Measurements from ENCODE around the gene SRSF12.

SRSF12 gene

DNA sequence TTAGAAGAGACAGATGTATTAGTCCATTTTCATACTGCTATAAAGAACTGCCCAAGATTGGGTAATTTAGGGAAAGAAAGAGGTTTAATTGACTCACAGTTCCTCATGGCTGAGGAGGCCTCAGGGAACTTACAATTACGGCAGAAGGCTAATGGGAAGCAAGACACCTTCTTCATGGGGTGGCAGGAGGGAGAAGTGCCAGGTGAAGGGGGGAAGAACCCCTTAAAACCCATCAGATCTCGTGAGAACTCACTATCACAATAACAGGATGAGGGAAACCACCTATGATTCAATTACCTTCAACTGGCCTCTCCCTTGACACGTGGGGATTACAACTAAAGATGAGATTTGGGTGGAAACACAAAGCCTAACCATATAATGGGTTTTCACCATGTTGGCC is 66.2 kb downstream of the SRSF12 start:
- H3K27me3 ChIP-seq (ENCODE audit: insufficient read depth, low read length): peaks cover 11% of the 10 kb centered on the region; the same call in 1 of the 2 replicates
- peaks cover 13% of the 10 kb centered on the region; the same call in 1 of the 2 replicates for H3K4me1 ChIP-seq (ENCODE audit: insufficient read depth, low read length)
- no peak overlapping the region for H3K4me3 ChIP-seq (ENCODE audit: low read length)
- H3K27ac ChIP-seq (ENCODE audit: low read depth, low read length): no peak overlapping the region
- no peak overlapping the region for H3K9ac ChIP-seq (ENCODE audit: low read depth, low read length)
- H3K36me3 ChIP-seq (ENCODE audit: insufficient read depth, low read length): no peaks in the 10 kb centered on the region
- WGBS: 91% methylated on average over 2 of the region's 3 CpGs
- no peaks in the 10 kb centered on the region for H3K9me3 ChIP-seq (ENCODE audit: insufficient read depth, low read depth, low read length)

DNA sequence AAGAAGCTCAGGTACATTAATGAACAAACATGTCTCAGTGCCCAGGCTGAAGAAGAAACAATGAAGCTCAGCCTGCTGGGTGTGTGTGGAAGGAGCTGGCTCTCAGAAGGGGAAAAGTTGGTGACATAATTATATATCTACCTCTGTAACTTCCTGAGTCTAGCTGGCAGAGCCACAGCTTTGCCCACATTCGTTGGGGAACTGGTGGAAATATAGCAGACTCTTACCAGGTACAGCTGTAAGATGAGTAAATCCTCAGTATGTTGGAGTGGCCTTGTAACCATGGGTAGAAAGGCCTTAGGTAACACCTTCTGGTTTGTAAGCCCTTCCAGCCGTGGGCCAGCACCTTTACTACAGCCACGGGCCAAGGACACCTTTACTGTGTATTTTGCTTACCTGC is 67.2 kb downstream of the SRSF12 start:
- H3K27ac ChIP-seq (ENCODE audit: low read depth, low read length): no peak overlapping the region

DNA sequence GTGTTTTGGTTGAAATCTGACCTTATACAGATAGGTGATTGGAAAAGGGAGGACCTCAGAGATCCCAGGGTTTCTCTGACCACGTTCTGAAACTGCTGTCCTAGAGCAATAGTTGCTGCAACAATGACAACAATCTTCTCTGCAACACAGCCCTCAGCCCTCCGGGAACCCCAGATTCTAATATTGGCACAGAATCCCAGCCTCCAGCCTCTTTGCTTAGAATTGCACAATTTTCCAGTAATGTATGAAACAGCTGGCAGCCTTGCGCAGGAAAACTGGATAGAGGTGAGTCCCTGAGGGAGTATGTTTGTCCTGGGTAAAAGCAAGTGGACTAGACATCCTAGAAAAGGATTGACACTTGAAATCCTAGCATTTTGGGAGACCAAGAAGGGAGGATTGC is 67.7 kb downstream of the SRSF12 start:
- no peak overlapping the region for H3K9ac ChIP-seq (ENCODE audit: low read depth, low read length)
- peaks cover 13% of the 10 kb centered on the region; the same call in 1 of the 2 replicates for H3K4me1 ChIP-seq (ENCODE audit: insufficient read depth, low read length)
- no peak overlapping the region for H3K27ac ChIP-seq (ENCODE audit: low read depth, low read length)
- H3K36me3 ChIP-seq (ENCODE audit: insufficient read depth, low read length): no peaks in the 10 kb centered on the region
- peaks cover 11% of the 10 kb centered on the region; the same call in 1 of the 2 replicates for H3K27me3 ChIP-seq (ENCODE audit: insufficient read depth, low read length)
- WGBS: 95% methylated on average over 3 of the region's 3 CpGs
- H3K4me3 ChIP-seq (ENCODE audit: low read length): no peak overlapping the region
- no peaks in the 10 kb centered on the region for H3K9me3 ChIP-seq (ENCODE audit: insufficient read depth, low read depth, low read length)

More for the DNA sequence above, 67.2 kb downstream of the SRSF12 start:
- Histone ChIP-seq H3K9me3 (ENCODE audit: insufficient read depth, low read depth, low read length) (no peaks in the 10 kb centered on the region), H3K9ac (ENCODE audit: low read depth, low read length) (no peak overlapping the region), H3K4me3 (ENCODE audit: low read length) (no peak overlapping the region), H3K27me3 (ENCODE audit: insufficient read depth, low read length) (peaks cover 11% of the 10 kb centered on the region; the same call in 1 of the 2 replicates), H3K4me1 (ENCODE audit: insufficient read depth, low read length) (peaks cover 13% of the 10 kb centered on the region; the same call in 1 of the 2 replicates), H3K36me3 (ENCODE audit: insufficient read depth, low read length) (no peaks in the 10 kb centered on the region)
- 92% methylated on average over 3 of the region's 3 CpGs for WGBS

DNA sequence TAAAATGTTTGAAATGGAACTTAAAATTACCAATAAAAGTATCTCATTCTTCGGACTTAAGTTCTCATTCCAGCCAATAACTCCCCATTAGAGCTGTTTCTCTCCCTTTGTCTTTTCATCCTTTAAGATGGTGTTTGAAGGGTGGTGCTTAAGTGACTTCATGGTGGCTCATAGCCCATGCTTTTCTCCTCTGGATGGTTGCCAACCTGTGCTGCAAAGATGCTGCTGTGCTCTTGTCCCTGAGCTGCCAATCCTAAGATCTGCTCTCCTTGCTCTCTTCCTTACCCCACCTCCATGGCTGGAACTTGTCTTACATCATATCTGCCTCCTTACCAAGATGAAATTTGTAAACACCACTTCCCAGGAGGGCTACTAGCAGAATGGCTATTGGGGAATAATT is 68.9 kb downstream of the SRSF12 start:
- Histone ChIP-seq H3K27me3 (ENCODE audit: insufficient read depth, low read length) (peaks cover 11% of the 10 kb centered on the region; the same call in 1 of the 2 replicates), H3K27ac (ENCODE audit: low read depth, low read length) (no peak overlapping the region), H3K4me1 (ENCODE audit: insufficient read depth, low read length) (peaks cover 17% of the 10 kb centered on the region; the same call in 1 of the 2 replicates), H3K9ac (ENCODE audit: low read depth, low read length) (no peak overlapping the region), H3K4me3 (ENCODE audit: low read length) (no peak overlapping the region), H3K36me3 (ENCODE audit: insufficient read depth, low read length) (no peaks in the 10 kb centered on the region), H3K9me3 (ENCODE audit: insufficient read depth, low read depth, low read length) (no peaks in the 10 kb centered on the region)
- no CpG with 5 or more reads among the region's 1 CpG for WGBS

DNA sequence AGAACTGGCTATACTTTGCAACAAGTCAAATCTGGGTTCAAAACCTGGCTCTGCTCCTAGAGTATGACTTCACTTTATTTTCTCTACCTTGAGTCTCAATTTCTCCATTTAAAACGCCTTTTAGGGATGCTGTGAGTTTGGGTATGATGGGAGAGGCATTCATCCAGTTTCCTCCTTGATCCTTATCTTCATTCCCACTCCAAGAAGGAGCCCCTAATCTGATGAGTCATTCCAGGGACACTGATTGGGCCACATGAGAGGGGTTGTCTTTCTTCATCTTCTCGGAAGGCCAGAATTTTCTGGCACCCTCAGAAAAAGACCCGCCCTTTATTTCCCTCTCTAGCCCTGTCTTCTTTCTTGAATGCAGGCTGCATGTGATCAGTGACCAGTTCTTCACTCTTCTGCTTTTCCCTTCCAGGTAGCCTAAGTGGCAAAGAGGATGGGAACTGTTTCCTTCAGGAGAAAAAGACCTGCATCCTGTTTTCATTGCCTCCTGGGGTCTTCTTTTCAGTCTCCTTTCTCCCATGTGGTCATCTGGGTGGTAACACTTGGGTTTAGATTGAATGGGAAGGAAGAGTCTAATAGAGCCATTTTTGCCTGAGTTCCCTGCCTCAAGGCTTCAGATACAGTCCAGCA is 69.5 kb downstream of the SRSF12 start:
- H3K9me3 ChIP-seq (ENCODE audit: insufficient read depth, low read depth, low read length): no peaks in the 10 kb centered on the region
- no peak overlapping the region for H3K9ac ChIP-seq (ENCODE audit: low read depth, low read length)
- 100% methylated on average over 2 of the region's 3 CpGs for WGBS
- H3K27ac ChIP-seq (ENCODE audit: low read depth, low read length): no peak overlapping the region
- H3K4me3 ChIP-seq (ENCODE audit: low read length): no peak overlapping the region
- H3K36me3 ChIP-seq (ENCODE audit: insufficient read depth, low read length): no peaks in the 10 kb centered on the region
- H3K27me3 ChIP-seq (ENCODE audit: insufficient read depth, low read length): peaks cover 11% of the 10 kb centered on the region; the same call in 1 of the 2 replicates
- H3K4me1 ChIP-seq (ENCODE audit: insufficient read depth, low read length): peaks cover 17% of the 10 kb centered on the region; the same call in 1 of the 2 replicates

DNA sequence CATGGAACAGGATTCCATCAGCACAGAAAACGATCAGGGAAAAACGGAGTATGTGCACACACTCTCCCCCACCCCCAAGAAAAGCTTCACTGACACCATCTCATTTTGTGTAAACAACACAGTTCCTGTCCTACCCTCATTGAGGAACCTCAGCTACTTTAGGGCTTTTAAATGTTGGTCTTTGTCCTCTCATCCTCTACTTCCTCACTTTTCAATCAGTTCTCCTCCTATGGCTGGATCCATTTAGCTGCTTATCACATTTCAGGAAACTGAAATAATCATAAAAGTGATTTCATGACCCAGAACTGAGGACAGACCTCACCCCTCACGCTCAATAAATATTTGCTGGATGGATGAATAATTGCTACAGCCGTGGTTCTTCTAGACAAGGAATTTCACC is 70.4 kb downstream of the SRSF12 start:
- H3K36me3 ChIP-seq (ENCODE audit: insufficient read depth, low read length): no peaks in the 10 kb centered on the region
- H3K4me3 ChIP-seq (ENCODE audit: low read length): no peak overlapping the region
- peaks cover 17% of the 10 kb centered on the region; the same call in 1 of the 2 replicates for H3K4me1 ChIP-seq (ENCODE audit: insufficient read depth, low read length)
- WGBS: 86% methylated on average over 4 of the region's 4 CpGs
- no peaks in the 10 kb centered on the region for H3K9me3 ChIP-seq (ENCODE audit: insufficient read depth, low read depth, low read length)
- no peak overlapping the region for H3K9ac ChIP-seq (ENCODE audit: low read depth, low read length)
- peaks cover 11% of the 10 kb centered on the region; the same call in 1 of the 2 replicates for H3K27me3 ChIP-seq (ENCODE audit: insufficient read depth, low read length)
- H3K27ac ChIP-seq (ENCODE audit: low read depth, low read length): no peak overlapping the region
